H9 (cell line): Measurements from ENCODE around the gene RAB40C. TPM values are rescaled to one million over a fixed set of nuclear protein-coding genes. Genes with fewer than 3 reads are reported as not detected.

Experiments used
- DNase-seq: peaks from one replicate; pipeline ENCODE4 v3.0.0-alpha.2; 2017
- H2AFZ ChIP-seq: one replicate; pipeline ENCODE4 v1.6.1; 2013; ENCODE audit warnings: mild to moderate bottlenecking, low read length, control low read depth, moderate library complexity
- H2AK5ac ChIP-seq: 2 replicates; pipeline ENCODE4 v1.6.1; 2013; ENCODE audit warnings: low read length, control low read depth, mixed read lengths; ENCODE audit not compliant: insufficient read length
- H2BK120ac ChIP-seq: one replicate; pipeline ENCODE4 v1.6.1; 2013; ENCODE audit warnings: low read depth, mild to moderate bottlenecking, low read length, control low read depth, inconsistent platforms; ENCODE audit not compliant: poor library complexity, severe bottlenecking
- H2BK12ac ChIP-seq: 2 replicates; pipeline ENCODE4 v1.6.1; 2013; ENCODE audit warnings: low read length, control low read depth, mixed read lengths, low read depth; ENCODE audit not compliant: insufficient read length
- H2BK15ac ChIP-seq: 2 replicates; pipeline ENCODE4 v1.6.1; 2013; ENCODE audit warnings: low read depth, low read length, control low read depth
- H2BK20ac ChIP-seq: one replicate; pipeline ENCODE4 v1.6.1; 2013; ENCODE audit warnings: low read depth, mild to moderate bottlenecking, low read length, control low read depth, inconsistent platforms; ENCODE audit not compliant: poor library complexity, severe bottlenecking
- H2BK5ac ChIP-seq: 2 replicates; pipeline ENCODE4 v1.6.1; 2013; ENCODE audit warnings: low read length, control low read depth, mixed read lengths; ENCODE audit not compliant: insufficient read length
- H3K14ac ChIP-seq: 2 replicates; pipeline ENCODE4 v1.6.1; 2013; ENCODE audit warnings: low read length, control low read depth; ENCODE audit not compliant: insufficient read depth
- H3K18ac ChIP-seq: 2 replicates; pipeline ENCODE4 v1.6.1; 2013; ENCODE audit warnings: low read depth, mild to moderate bottlenecking, mixed read lengths, low read length, control low read depth; ENCODE audit not compliant: insufficient read length
- H3K23ac ChIP-seq: 2 replicates; pipeline ENCODE4 v1.6.1; 2013; ENCODE audit warnings: low read length, control low read depth, mixed read lengths, low read depth; ENCODE audit not compliant: insufficient read length
- H3K23me2 ChIP-seq: 2 replicates; pipeline ENCODE4 v1.6.1; 2013; ENCODE audit warnings: low read depth, mild to moderate bottlenecking, mixed read lengths, low read length, control low read depth; ENCODE audit not compliant: insufficient read length, poor library complexity, severe bottlenecking
- H3K27ac ChIP-seq: 2 replicates; pipeline ENCODE4 v1.5.1; 2013; ENCODE audit warnings: low read length, control low read depth, mixed read lengths, low read depth; ENCODE audit not compliant: insufficient read length
- H3K27me3 ChIP-seq: 2 replicates; pipeline ENCODE4 v1.6.1; 2013; ENCODE audit warnings: low read length, control low read depth, inconsistent platforms; ENCODE audit not compliant: insufficient read depth
- H3K4ac ChIP-seq: 2 replicates; pipeline ENCODE4 v1.6.1; 2013; ENCODE audit warnings: low read depth, mild to moderate bottlenecking, control low read depth, inconsistent platforms, low read length, moderate library complexity
- H3K4me1 ChIP-seq: 2 replicates; pipeline ENCODE4 v1.6.1; 2013; ENCODE audit warnings: low read length, control low read depth, inconsistent platforms; ENCODE audit not compliant: insufficient read depth
- H3K4me2 ChIP-seq: 2 replicates; pipeline ENCODE4 v1.6.1; 2013; ENCODE audit warnings: low read length, control low read depth, mixed read lengths; ENCODE audit not compliant: insufficient read length, insufficient read depth
- H3K56ac ChIP-seq: 2 replicates; pipeline ENCODE4 v1.6.1; 2013; ENCODE audit warnings: low read depth, mild to moderate bottlenecking, mixed read lengths, low read length, control low read depth; ENCODE audit not compliant: insufficient read length
- H3K79me1 ChIP-seq: 2 replicates; pipeline ENCODE4 v1.6.1; 2013; ENCODE audit warnings: low read depth, mild to moderate bottlenecking, moderate library complexity, low read length, control low read depth, inconsistent platforms; ENCODE audit not compliant: insufficient read depth, poor library complexity, severe bottlenecking
- H3K79me2 ChIP-seq: 2 replicates; pipeline ENCODE4 v1.6.1; 2013; ENCODE audit warnings: low read length, control low read depth, inconsistent platforms; ENCODE audit not compliant: insufficient read depth
- H3K9ac ChIP-seq: 2 replicates; pipeline ENCODE4 v1.6.1; 2013; ENCODE audit warnings: low read length, control low read depth, mixed read lengths; ENCODE audit not compliant: insufficient read length; ENCODE audit errors: extremely low read depth
- H3K9me3 ChIP-seq: one replicate; pipeline ENCODE4 v1.6.1; 2013; ENCODE audit warnings: low read depth, low read length, inconsistent platforms; ENCODE audit not compliant: control insufficient read depth
- H3T11ph ChIP-seq: one replicate; pipeline ENCODE4 v1.6.1; 2013; ENCODE audit warnings: mild to moderate bottlenecking, low read length, control low read depth, inconsistent platforms
- H4K20me1 ChIP-seq: one replicate; pipeline ENCODE4 v1.6.1; 2013; ENCODE audit not compliant: control insufficient read depth, insufficient read length, insufficient read depth
- H4K5ac ChIP-seq: 2 replicates; pipeline ENCODE4 v1.6.1; 2013; ENCODE audit warnings: low read depth, mild to moderate bottlenecking, mixed read lengths, low read length, control low read depth; ENCODE audit not compliant: insufficient read length
- H4K8ac ChIP-seq: replicated peaks from 2 replicates; pipeline ENCODE4 v1.6.1; 2013; ENCODE audit warnings: low read length, control low read depth, mixed read lengths, low read depth; ENCODE audit not compliant: insufficient read length
- H4K91ac ChIP-seq: 2 replicates; pipeline ENCODE4 v1.6.1; 2013; ENCODE audit warnings: low read depth, mild to moderate bottlenecking, moderate library complexity, mixed read lengths, low read length, control low read depth; ENCODE audit not compliant: insufficient read length
- H3K27ac Mint-ChIP-seq, 3 experiments: 2 replicates in 2 of 3; 3 replicates in 1 of 3; pipeline ENCODE4 v1.8.0; 2020 to 2021; ENCODE audit warnings: mixed read lengths in 3 of 3, mild to moderate bottlenecking in 1 of 3, moderate library complexity in 1 of 3
- H3K27me3 Mint-ChIP-seq: 2 replicates; pipeline ENCODE4 v1.8.0; 2021; ENCODE audit warnings: low read depth, mild to moderate bottlenecking, moderate library complexity, mixed read lengths
- H3K36me3 Mint-ChIP-seq, 3 experiments: 2 replicates in 2 of 3; 3 replicates in 1 of 3; pipeline ENCODE4 v1.8.0; 2020 to 2021; ENCODE audit warnings: low read depth in 3 of 3, mixed read lengths in 3 of 3; ENCODE audit not compliant: insufficient read depth in 1 of 3
- H3K4me1 Mint-ChIP-seq, 2 experiments: 2 replicates each; pipeline ENCODE4 v1.8.0; 2020; ENCODE audit warnings: mixed read lengths in 2 of 2
- H3K4me3 Mint-ChIP-seq, 2 experiments: 2 replicates in 1 of 2; 3 replicates in 1 of 2; pipeline ENCODE4 v1.8.0; 2020 to 2021; ENCODE audit warnings: mild to moderate bottlenecking in 2 of 2, mixed read lengths in 2 of 2, moderate library complexity in 1 of 2
- H3K9me3 Mint-ChIP-seq, 2 experiments: 2 replicates in 1 of 2; 3 replicates in 1 of 2; pipeline ENCODE4 v1.8.0; 2020; ENCODE audit warnings: mild to moderate bottlenecking in 2 of 2, mixed read lengths in 2 of 2, moderate library complexity in 1 of 2
- CTCF ChIP-seq: fragments of 200-600 bp; sonication (generic); conservative IDR thresholded peaks from 3 replicates; pipeline ENCODE4 v1.8.0; 2021; ENCODE audit warnings: antibody characterized with exemption, mild to moderate bottlenecking
- WGBS: extraction: QIAGEN DNeasy Blood & Tissue Kit; methylation state at CpG from one replicate; pipeline ENCODE4 v1.1.7; 2013; ENCODE audit warnings: missing lambda C conversion rate, low lambda C conversion rate, mixed read lengths; ENCODE audit not compliant: insufficient read length; ENCODE audit errors: extremely low coverage; 5-methylcytosine and 5-hydroxymethylcytosine counted together
- total RNA-seq: library from RNA; stranded (reverse); gene quantifications from 2 replicates; pipeline ENCODE4 v1.2.1, GENCODE V29; 2021

RAB40C gene
- total RNA-seq, 1 experiment from 2014 or later: 19.1 TPM

GRCh38 chr16:552171-552570, 37.7 kb upstream of the RAB40C start:
- Histone ChIP-seq H3K9ac (no peak overlapping the region), H3K27me3 (no peaks in the 10 kb centered on the region), H3K14ac (no peak overlapping the region), H3K4me2 (no peak overlapping the region), H2BK5ac (no peak overlapping the region), H3K4ac (no peak overlapping the region), H3K79me2 (no peaks in the 10 kb centered on the region), H3K18ac (no peak overlapping the region), H2BK15ac (no peak overlapping the region), H3T11ph (no peak overlapping the region), H3K4me1 (no peaks in the 10 kb centered on the region), H2BK12ac (no peak overlapping the region), H3K23me2 (no peaks in the 10 kb centered on the region), H3K23ac (no peak overlapping the region), H2AK5ac (no peak overlapping the region), H4K91ac (no peak overlapping the region), H3K56ac (no peak overlapping the region), H2BK20ac (no peak overlapping the region), H2BK120ac (no peak overlapping the region), H3K79me1 (no peaks in the 10 kb centered on the region), H3K27ac (no peak overlapping the region), H3K9me3 (no peaks in the 10 kb centered on the region), H4K8ac (no peak overlapping the region), H4K5ac (no peak overlapping the region), H4K20me1 (no peaks in the 10 kb centered on the region), H2AFZ (no peak overlapping the region)
- Mint-ChIP-seq H3K27me3 (no peaks in the 10 kb centered on the region), H3K27ac (no peak overlapping the region), H3K4me1 (no peaks in the 10 kb centered on the region), H3K9me3 (no peaks in the 10 kb centered on the region), H3K4me3 (no peak overlapping the region), H3K36me3 (peaks cover 0 to 8% (median 2%) of the 10 kb centered on the region in 3 experiments; a peak in 2 of 7 replicates)
- no peak for TF ChIP-seq CTCF
- WGBS: no CpG with 5 or more reads among the region's 35 CpGs
- DNase-seq: no peak
